SIG-M5 treated with dmso at 0.1 percent for 504 hours (cell line): ENCODE measurements around the gene KCNN1.
"Not testable (repeated sequence)": the region's sequence is repeated elsewhere in the genome, so short reads cannot be mapped to it uniquely, and the experiment has no call there.

Experiments
- DNase-seq: peaks from one replicate; lab custom pipeline; 2025; ENCODE audit not compliant: unreplicated experiment; lab: John Stamatoyannopoulos, UW

Gene KCNN1

GRCh38 chr19:18021121-18021755, 54.3 kb downstream of the KCNN1 start:
- DNase-seq = no peak

- DNase-seq = peak; percentile 50
Observed at GRCh38 chr19:18023622-18024251, 56.8 kb downstream of the KCNN1 start.

- DNase-seq = no peak
Observed at GRCh38 chr19:18027151-18027550, 60.2 kb downstream of the KCNN1 start.

- peak; percentile 19 for DNase-seq
Observed at GRCh38 chr19:18029617-18030338, 62.9 kb downstream of the KCNN1 start.

GRCh38 chr19:18031401-18031800, 64.5 kb downstream of the KCNN1 start:
- not testable (repeated sequence) for DNase-seq

GRCh38 chr19:18032102-18032501, 65.2 kb downstream of the KCNN1 start:
- not testable (repeated sequence) for DNase-seq

GRCh38 chr19:18041054-18041453, 74.1 kb downstream of the KCNN1 start:
- DNase-seq = no peak

GRCh38 chr19:18043676-18044075, 76.8 kb downstream of the KCNN1 start:
- no peak for DNase-seq

GRCh38 chr19:18044825-18045304, 78.0 kb downstream of the KCNN1 start:
- peak; percentile 88 for DNase-seq

- DNase-seq = no peak
Observed at GRCh38 chr19:18045307-18046050, 78.6 kb downstream of the KCNN1 start.

- no peak for DNase-seq
Observed at GRCh38 chr19:18046059-18046718, 79.3 kb downstream of the KCNN1 start.

GRCh38 chr19:18049385-18049784, 82.5 kb downstream of the KCNN1 start:
- DNase-seq = no peak
